Stimulated activated CD8-positive, alpha-beta memory T cell treated with anti-CD3 and anti-CD28 coated beads, Interleukin-15, amount 100 ng/mL, for 1 hour (primary cell): Measurements from ENCODE around the gene BTBD9.

Source experiments
- DNase-seq: peaks from one replicate; pipeline ENCODE4 v3.0.0-alpha.2; 2020; ENCODE audit warnings: low read depth

Gene BTBD9

DNA sequence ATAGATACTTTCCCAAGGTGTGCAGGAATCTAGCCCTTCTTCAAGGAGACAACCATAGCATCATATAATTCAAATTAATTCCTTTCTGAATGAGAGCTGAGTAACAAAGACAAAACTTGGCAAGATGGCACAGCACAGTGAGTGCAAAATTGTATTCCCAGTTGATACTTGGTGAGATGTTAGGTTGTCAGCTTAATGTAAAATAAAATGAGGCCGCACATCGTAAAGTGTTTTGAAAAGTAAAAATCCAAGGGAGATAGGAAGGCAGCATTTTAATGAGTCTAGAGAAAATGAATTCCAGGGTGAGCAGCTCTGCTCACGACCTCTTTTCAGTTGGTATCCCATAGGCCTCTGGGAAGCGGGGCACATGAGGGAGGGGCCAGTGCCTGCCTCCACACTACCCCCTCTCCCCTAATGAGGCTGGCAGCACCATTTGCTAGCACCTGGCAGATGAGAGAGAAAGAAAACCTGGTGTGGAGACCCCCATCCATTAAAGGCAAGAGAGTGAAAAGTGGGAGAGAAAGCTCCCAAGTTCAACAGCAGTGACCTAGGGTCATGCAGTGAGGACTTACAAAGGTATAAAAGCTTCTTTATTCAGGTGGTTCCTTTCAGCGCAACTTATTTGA is 158.4 kb downstream of the BTBD9 start:
- DNase-seq, result no peak

DNA sequence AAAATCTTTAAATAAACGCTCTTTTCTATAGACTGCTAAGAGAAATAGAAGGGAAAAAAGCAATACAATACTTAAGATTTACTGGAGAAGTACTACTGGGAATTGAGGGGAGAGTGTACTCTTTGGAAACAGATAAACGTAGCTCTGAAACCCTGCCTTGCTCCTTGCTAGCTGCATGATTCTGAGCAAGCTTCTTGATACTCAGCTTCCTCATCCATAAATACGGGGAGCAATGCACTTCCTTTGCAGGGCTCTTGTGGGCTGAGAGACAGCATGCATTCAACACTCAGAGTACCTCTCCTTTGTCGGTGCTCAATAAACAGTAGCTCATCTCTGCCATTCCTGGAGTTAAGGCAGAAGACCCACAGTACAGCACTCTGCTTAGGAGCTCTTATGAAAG is 159.7 kb downstream of the BTBD9 start:
- DNase-seq, result no peak

DNA sequence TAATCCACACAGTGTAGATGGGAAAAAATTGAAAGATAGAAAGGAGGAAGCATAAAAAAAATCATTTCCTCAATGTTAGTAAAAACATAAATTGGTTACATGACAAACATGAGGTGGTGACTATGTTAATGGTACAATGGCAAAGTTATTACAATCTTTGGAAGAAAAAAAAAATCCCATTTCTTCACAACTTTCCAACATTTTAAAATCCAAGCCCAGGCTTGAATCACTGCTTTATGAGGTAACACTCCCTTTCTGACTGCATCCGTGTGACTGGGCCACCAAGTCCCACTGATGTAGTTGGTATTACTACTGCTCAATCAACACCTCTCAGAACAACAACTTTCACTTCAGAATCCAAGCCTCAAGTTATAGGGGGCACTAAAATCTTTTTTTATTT is 160.4 kb downstream of the BTBD9 start:
- DNase-seq, result no peak

DNA sequence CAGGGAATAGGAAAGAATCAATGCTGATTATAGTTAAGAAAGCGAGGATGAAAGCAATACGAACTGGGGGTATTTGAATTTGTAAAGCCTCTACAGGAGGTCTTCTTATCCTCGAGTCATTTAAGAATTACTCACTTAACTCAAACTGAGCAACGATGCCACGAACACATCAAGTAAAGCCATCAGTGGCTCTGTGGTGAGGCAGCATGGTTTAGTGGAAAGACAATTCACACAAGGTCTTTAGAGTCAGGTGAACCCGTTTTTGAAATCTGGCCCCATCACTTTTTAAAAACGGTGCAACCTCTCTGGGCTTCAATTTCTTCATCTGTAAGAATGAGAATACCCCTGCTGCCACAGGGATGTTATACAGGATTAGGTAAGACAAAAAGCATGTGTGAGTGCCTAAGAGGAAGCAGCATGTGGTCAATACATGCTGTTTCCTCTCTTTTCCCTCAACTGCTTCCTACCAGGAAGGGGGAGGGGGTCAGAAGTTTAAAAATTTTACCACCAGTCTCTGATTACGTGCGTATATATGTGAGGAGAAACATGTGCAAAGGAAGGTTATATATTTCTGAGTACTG is 162.0 kb downstream of the BTBD9 start:
- no peak for DNase-seq

DNA sequence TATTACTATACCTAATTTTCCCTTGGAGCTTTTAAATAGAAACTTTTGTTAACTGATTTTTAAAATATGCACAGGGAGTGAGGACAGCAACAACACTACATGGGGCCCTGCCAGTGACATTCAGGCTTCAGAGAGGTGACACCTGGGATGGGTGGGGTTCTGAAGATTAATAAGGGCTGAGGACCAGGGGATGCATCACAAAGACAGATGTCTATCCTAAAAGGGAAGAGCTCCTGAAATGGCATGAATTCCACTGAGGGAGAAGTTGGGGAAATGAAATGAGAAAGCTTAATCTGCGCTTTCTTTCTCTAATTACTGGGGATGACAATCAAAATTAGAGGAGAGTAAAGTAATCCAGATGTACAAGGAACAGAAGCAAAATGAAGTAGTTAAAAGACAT is 162.8 kb downstream of the BTBD9 start:
- no peak for DNase-seq

DNA sequence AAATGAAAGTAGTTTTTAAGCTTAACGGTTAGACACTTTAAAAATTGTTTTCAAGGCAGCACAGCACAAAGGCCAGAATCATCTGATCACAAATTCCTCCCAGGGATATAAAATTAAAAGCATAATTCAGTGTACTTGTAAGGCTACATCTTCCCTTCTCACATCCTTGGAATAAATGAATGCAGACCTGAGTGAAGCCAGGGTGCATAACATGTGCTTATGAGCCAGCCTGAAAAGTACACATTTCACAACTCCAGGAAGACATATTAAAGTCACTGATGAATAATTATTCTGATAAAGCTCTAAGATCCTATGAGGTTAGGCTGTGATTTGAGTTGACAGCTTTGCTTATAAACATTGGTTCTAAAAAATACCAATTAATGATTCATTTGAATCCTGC is 163.6 kb downstream of the BTBD9 start:
- DNase-seq, result no peak

DNA sequence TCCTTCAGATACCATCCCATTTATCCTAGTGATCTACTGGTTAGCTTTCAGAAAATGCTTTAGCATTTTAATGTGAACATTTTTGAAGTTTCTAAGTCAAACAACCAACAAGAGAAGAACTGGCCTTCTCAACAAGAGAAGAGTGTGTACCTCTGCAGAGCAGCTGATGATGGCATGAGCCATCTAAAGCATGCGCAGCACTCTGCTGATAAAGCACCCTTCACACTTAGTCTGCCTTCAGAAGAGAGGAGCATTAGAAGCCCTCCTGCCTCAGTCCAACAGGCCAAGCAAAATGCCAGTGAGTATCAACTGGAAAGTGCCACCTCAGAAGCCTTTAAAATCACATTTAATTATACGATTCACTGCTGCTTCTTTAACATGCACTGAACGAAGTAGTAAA is 169.2 kb downstream of the BTBD9 start:
- DNase-seq, result no peak

DNA sequence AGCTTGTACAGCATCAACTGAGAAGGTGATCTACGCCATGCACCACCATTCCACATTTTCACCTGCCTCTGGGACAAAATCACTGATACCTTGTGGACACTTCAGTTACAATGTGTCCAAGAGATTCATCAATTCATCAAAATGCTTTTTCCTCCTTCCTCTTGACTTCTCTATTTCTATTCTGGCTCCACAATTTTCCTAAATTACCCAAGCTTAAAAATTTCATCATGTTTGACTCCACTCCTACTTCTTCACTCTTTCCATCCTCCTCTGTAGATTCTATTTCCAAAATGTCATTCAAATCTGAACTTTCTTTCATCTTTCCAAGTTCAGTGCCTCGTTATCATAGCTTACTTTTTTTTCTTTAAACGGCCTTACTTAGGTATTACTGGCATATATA is 172.2 kb downstream of the BTBD9 start:
- no peak for DNase-seq

DNA sequence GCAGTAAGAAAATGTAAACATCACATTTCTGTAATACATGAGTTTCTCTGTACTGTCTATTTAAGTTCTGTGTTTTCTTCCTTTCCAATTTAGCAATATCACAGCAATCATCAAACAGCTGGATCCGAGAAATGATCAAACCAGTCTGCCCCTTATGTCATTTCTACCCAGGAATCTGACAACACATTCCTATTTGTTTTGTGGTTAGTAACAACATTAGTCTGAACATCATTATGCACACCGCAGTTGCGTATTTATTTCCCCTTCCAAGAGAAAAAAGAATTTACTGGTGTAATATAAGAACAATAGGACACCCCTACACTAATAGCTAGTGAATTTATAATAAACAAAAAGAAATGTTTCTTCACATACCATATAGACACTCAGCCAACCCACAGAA is 179.5 kb downstream of the BTBD9 start:
- no peak for DNase-seq

DNA sequence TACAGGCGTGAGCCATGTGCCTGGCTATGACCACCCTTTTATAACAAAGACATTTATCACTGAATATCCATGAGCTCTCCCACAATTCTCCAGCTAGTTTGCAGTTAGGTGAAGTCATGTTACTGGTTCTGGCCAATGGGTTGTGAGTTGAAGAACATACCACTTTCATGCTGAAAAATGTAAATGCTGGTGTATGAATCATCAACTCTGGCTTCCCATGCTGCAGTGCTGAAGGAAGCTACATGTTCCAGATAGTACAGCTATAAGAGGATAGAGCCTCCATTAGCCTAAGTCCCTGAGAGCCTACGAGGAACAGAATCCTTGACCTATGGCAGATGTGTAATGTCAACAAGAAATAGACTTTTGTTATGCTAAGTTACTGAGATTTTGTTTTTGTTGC is 180.4 kb downstream of the BTBD9 start:
- DNase-seq, result no peak

DNA sequence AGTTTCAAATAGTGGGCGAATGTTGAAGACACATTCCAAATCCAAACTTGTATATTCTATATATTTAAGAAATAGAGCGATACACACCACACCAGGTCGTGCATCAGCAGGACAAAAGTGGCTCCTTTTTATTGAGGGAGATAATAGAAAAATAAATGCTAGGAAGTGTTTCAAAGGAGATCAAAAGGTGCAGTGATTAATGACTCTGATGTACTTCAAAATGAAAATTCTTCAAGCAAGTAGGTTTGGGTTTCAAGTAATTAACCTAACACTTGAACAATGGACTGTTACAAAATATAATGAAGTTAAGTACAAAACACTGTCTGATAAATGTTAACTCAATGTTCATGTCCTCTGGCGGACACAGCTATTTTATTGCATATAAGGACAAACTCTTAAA is 185.9 kb downstream of the BTBD9 start:
- no peak for DNase-seq

DNA sequence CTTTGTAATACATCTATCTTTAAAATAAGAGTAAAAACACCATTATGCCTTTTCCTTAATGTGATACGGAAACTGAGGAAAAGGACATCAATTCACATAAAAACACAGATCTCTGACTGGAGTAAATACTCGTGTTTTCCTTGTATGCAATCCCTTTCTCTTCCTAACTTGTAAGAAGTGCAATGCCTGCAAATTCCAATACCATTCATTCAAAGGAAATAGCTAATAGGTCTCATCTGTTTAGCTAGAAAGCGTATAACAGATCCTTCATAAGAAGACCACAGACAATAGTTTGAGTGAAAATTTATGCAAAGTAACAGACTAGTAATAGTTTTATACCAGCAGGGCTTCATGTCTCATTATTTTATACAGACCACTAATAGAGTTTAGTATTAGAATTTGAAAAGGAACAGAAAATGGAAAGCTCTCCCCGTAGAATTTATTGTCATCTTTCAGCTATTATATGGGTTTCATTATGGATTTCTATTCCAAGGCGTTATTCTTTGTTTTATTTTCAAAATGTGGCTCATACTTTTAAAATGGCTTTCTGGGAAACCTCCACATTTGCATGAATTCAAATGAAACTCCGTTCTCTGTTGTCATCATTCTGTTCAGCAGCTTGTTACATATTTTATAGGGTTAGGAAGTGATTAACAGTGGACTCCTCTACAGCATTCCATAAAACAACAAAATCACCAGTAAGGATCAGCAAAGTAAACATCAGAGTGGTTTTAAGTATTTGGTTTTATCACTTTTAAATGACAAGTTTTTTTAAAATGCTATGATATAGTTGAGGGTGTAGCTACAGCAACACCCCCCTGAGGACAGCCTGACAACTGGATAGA is 186.7 kb downstream of the BTBD9 start:
- DNase-seq, result no peak

DNA sequence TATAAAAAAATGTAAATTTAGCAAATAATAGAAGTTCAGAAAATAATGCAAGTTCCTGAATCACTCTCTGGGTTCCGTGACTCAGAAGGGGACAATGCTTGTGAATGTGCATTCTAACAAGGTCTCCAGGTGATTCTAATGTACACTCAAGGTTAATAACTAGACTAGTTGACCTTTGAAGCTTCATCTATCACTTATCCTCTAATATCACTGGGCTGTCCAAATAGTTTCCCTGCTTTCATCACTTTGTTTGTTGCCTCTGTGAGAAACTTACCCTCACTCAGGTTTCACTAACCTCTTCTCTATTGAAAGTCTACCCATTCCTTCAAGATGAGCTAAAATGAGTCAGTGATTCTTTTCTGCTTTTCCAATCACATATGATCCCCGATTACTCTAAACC is 189.0 kb downstream of the BTBD9 start:
- DNase-seq, result no peak

DNA sequence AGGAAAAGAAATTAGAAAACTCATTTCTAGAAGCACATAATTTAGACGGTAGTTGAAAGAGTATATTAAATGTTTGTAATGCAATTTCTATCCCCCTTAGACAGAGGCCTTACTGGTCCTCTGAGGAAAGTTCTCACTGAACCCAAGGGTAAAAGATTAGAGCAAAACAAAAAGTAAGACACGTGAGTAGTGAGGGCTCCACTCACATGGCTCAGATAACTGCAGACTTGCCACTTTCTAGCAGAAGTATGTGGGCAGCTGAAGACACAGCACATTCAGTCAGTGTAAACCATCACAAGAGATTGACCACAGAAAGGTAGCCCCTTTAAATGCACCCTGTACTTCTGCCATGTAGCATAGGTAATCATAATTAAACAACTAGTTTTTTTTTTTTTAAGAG is 193.8 kb downstream of the BTBD9 start:
- no peak for DNase-seq

DNA sequence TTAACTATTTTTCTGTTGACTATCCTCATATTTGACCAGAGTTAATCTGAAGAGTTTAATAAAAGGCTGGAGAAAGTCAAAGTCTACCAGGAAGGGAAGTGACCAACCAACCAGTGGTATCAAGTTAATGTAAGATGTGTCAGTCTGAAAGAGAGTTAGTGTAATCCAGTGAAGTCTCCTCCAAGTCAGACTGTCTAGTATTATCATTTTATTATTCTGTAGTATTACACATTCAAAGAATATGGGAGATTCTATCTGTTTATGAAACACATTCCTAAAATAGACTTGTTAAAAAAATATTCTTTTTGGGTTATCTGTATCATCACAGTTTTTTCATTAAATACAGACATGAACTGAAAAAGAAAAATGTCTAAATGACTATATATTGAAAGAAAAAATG is 194.4 kb downstream of the BTBD9 start:
- no peak for DNase-seq

DNA sequence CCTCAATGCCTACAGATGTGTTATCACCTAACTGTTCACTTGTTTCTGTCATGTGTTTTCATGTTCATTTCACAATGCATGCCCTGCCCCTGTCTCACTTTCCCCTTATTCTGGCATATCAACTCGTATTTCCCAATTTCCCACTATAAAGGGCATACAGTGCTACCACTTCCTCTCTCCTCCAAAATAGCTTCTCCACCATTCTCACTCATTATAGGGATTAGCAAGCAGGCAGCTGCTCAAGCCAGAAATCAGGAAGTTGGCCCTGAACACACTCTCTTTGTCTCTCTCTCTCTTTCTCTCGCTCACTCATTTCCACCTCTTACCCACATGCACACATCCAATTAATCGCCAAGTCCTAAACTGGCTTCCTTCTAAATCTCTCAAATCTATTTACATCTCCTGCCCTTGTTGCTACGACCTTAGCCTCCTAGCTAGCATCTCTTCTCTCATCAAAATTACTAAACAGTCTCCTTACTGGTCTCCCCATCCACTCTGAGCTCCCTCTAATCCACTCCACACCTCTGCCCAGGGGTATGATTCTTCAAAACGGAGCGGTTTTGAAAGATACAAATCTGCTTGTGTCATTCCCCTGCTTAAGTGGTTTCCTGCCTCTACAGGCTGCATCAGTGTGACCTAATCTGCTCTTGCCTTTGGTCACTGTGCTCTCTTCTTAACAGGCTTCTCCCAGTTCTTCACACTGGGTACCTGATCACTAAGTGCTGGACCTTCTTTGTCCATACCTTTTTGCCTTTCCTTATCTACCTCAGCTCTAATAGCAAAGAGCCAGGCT is 196.2 kb downstream of the BTBD9 start:
- DNase-seq, result no peak

DNA sequence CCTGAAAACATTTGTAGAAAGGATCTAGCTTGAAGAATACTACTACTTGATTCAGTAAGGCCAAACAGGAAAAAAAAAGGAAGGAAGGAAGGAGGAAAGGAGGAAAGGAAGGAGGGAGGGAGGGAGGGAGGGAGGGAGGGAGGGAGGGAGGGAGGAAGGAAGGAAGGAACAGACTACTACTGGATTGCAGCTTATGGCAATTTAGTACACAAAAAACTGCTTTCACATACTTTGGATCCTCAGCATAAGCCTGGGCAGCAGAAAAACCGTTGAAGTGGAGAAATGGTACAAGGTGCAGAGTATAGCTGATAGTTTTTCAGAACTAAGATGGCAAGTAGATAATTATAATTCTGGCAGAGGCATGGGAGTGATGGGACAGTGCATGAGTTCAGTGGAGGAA is 201.6 kb downstream of the BTBD9 start:
- DNase-seq, result no peak

DNA sequence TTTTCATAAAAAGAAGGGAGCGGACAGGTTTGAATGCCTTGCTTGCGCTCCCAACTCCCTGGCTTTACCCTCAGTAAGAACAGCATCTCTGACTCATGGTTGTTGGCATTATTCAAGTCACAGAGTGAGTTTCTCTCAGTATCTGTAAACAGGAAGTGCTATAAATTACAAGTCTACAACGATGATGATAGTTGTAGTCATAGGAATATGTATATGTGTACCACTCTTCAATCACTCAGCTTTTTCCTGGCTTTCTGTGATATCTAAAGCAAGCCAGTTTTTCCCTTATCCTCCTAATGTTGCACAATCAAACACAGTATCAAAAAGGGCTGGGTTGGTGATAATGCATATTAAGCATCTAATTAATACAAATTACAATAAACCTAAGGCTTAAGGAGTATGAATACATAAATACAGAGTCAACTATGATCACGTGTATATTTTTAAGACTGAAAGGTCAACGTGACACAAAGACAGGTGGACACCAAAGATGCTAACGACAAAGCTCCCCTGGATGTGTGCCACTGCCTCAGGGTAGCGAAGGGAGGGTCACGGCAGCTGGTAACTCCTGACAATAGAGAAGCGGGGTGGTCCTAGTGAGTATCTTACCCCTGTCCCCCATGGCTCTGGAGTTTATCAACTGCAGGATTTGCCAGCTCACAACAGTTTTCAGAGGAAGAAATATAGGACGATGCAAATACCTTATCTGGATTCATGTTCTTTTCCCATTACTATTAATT is 202.8 kb downstream of the BTBD9 start:
- no peak for DNase-seq

DNA sequence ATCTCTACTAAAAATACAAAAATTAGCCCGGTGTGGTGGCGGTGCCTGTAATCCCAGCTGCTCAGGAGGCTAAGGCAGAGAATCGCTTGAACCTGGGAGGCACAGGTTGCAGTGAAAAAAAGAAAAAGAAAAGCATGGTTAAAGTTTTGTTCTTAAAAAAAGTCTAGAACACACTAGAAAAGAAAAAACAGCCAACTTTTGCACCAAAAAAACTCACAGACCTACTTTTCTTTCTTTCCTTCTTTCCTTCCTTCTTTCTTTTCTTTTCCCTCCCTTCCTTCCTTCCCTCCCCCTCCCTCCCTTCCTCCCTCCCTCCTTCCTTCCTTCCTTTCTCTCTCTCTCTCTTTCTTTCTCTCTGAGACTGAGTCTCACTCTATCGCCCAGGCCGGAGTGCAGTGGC is 204.4 kb downstream of the BTBD9 start:
- no peak for DNase-seq

DNA sequence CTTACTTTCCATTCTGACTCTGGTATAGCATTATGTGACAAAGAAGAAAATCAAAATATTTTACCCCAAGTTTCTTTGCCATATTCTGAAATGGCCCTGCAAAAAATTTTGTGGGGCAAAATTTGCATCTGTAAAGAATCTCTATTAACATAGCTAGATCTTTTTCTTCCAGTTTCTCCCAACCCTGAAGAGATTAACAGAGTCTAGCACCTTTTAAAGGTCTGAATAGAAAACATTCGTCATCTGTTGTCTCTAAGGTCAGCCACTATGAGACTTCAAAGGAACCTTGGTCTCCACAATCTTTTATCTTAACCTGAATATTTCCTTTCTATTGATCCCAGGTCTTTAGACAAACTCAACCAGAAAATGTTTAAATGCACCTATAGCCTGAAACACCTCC is 205.7 kb downstream of the BTBD9 start:
- no peak for DNase-seq

DNA sequence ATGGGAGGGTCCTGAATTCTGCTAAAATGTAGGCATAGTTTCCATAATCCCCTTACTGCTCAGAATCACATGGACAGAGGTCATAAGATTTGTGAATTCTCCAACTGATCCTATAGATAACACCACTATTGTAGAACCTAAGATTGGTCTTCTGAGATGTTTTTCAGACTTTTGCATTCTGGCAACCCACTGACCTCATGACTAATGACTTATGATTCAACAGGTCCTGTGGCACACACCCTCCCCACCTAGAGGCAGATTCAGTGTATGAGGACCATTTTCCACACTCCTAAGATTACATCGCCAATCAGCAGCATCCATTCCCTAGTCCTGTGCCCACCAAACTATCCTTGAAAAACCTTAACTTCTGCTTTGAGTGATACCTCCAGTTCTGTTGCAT is 207.2 kb downstream of the BTBD9 start:
- no peak for DNase-seq

DNA sequence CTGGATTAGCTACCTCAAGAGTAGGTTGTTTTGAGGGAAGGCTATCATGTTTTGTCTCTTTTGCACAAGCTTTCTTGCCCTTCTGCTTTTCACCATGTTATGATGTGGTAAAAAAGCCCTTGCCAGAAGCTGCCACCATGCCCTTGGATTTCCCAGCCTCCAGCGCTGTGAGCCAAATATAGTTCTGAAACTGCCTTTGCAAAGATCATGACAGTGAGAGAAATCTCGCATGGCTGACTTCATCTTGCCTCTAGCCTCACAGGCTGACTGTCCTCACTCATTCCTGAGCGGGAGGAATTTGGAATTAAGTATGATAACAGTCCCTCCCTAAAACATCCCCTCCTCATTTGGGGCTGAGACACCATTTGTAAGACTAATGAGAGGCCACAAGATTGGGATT is 207.7 kb downstream of the BTBD9 start:
- no peak for DNase-seq
